GM21390 (cell line): ENCODE results near the gene DAAM1.

ENCODE experiments used
- ATAC-seq: cut with Tn5 transposase; IDR thresholded peaks from one replicate; pipeline ENCODE4 v1.9.1; 2021; ENCODE audit not compliant: unreplicated experiment

Gene DAAM1

GRCh38 chr14:59215757-59216156 is 27.3 kb downstream of the DAAM1 start:
- ATAC-seq = no peak

GRCh38 chr14:59217011-59217410 is 28.5 kb downstream of the DAAM1 start:
- no peak for ATAC-seq

GRCh38 chr14:59221568-59221967 is 33.1 kb downstream of the DAAM1 start:
- no peak for ATAC-seq

GRCh38 chr14:59224341-59224740 is 35.9 kb downstream of the DAAM1 start:
- ATAC-seq = no peak

DNA sequence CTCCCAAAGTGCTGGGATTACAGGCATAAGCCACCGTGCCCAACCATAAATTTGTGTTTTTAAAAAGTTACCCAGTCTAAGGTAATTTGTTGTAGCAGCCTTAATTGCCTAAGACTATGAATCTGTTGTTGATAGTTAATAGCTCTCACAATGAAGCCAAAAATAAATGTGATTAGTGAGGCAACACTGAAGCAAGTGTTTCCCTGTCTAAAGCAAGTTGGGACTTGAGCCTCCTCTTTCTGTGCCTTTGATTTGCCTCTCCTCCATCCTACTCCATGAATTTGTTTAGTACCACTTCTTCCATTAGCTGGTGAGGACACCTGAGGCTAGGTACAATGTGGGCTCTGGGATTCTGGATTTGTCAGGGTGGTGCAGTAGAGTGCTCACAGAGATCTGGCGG is 36.8 kb downstream of the DAAM1 start:
- no peak for ATAC-seq

- ATAC-seq = no peak
Measured at GRCh38 chr14:59228421-59228820, 40.0 kb downstream of the DAAM1 start.

GRCh38 chr14:59229653-59230406 is 41.4 kb downstream of the DAAM1 start:
- ATAC-seq = no peak

- ATAC-seq = no peak
Measured at GRCh38 chr14:59236195-59236594, 47.7 kb downstream of the DAAM1 start.

DNA sequence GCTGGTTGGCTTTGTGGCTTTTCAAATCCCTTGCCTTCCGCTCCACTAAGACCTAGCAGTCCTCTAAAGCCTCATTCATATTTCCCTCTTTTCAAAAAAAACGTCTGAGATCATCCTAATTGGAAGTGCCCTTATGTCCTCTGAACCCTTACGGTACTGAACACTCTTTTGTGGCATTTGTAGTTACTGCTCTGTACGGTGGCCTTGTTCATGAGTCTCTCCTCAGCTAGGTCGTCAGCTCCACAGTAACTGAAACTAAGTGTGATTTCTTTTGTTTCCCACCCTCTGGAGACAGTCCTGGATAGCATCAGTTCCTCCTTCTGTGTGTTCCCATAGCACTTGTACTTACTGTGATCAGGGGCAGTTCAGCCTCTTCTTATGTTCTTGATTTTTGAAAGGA is 49.7 kb downstream of the DAAM1 start:
- ATAC-seq = no peak

GRCh38 chr14:59239022-59239421 is 50.6 kb downstream of the DAAM1 start:
- ATAC-seq = no peak

GRCh38 chr14:59240356-59240755 is 51.9 kb downstream of the DAAM1 start:
- peak; percentile 83 for ATAC-seq

DNA sequence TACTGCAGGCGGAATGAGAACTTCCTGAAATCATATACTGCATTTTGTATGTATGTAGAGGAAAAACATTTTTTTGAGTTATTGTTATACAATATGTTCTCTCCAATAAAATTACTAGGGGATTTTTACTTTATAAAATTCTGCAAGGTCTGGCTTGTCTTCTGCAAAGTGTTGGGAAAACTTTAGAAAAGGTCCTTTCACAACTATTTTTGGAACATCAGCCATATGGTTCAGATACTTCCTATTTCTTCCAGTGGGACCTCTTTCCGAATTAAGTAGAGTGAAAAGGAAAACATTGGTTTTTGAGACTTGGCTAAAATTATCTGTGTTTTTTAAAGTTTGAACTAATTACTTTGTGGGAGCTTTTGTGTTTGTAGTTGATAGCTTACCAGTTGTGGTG is 52.7 kb downstream of the DAAM1 start:
- ATAC-seq = no peak

GRCh38 chr14:59243174-59243573 is 54.7 kb downstream of the DAAM1 start:
- ATAC-seq = no peak

- no peak for ATAC-seq
Measured at GRCh38 chr14:59244581-59244980, 56.1 kb downstream of the DAAM1 start.

- ATAC-seq = peak; percentile 86
Measured at GRCh38 chr14:59245809-59246295, 57.4 kb downstream of the DAAM1 start.

- ATAC-seq = no peak
Measured at GRCh38 chr14:59246566-59246965, 58.1 kb downstream of the DAAM1 start.

DNA sequence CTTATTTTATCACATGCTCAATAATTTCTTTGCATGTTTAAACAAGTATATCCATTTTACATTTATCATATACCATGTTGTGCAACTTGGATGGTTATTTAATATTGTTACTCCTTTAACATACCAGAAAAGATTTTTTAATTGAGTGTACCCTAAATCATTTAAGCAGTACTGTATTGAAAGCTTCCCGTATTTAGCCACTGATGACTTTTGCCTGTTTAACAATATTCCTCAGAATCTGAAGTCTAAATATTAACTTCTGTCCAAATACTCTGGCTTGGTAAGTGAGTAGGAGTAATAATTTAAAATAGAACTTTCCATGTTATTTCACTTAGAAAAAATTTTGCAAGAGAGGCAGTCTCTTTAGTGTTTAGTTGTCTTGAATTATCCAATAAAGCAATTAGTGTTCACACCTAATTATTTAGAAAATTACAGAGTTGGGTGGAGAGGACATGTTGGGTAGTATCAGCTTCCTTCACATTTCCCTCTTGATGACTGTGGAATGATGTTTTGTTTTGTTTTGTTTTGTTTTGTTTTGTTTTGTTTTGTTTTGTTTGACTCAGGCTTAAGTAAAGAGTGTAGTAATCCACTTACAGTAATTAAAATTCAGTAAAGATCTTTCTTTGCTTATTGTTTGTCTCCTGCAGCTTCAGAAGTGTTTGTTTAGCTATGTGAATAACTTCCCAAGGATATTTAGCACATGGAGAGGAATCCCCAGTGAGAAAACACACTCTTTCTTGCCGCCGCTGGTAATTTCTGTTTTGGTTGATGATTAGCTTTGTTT is 59.5 kb downstream of the DAAM1 start:
- ATAC-seq = no peak

DNA sequence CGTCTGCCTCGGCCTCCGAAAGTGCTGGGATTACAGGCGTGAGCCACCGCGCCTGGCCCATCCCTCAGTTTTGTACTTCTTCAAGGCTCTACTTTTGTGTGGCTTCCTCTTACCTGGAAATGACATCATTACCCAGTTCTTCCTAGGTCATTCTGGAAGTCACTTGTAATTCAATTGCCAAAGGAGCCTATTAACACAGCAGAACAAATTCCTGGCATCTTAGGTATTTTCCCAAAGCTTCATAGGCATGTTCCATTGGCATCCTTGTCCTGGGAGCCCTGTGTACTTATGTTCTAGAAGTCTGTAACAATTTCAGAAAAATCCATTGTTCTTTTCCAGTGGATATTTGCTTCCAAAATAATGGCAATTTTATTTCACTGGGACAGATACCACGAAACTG is 60.6 kb downstream of the DAAM1 start:
- ATAC-seq = no peak

DNA sequence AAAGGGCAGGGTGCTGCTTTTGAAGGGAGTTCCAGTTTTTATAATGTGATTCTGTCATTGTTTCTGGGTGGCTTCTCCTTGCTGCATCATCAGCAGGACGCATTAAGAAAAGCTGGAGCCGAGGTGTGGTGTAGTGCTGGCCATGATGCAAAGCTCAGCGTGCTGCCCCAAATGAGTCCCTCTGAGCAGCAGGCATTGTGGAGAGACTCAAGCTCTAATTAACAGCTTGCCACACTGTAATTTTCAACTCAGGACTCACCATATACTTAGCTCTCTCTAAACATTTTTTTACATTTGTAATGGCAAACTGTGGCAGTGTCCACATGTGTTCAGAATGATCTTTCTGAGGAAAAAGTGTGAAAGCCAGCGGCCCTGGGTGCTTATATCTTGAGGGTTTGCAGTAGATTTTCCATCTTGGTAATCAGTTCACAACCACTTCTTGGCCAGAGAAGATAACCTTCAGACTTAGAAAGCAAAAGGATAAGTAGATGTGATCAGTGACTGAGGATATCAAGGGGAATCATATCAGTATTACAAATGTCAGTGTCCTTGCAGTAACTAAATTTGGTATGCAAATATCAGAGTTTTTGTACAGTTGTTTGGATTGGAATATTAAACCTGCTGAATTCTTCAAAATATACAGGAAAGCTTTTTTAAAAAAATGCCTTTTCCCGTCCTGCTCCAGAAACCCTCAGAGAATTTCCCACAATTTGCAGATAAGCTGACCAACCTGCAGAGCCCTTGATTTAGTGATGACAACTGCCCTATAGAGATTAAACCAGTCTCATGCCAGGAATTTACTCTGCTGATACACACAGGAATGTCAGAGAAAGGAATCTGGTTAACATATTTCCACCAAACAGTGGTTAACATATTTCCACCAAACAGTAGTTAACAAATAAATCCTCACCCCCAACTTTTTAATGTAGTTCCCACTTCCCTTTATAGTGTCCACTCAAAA is 63.6 kb downstream of the DAAM1 start:
- ATAC-seq = no peak

DNA sequence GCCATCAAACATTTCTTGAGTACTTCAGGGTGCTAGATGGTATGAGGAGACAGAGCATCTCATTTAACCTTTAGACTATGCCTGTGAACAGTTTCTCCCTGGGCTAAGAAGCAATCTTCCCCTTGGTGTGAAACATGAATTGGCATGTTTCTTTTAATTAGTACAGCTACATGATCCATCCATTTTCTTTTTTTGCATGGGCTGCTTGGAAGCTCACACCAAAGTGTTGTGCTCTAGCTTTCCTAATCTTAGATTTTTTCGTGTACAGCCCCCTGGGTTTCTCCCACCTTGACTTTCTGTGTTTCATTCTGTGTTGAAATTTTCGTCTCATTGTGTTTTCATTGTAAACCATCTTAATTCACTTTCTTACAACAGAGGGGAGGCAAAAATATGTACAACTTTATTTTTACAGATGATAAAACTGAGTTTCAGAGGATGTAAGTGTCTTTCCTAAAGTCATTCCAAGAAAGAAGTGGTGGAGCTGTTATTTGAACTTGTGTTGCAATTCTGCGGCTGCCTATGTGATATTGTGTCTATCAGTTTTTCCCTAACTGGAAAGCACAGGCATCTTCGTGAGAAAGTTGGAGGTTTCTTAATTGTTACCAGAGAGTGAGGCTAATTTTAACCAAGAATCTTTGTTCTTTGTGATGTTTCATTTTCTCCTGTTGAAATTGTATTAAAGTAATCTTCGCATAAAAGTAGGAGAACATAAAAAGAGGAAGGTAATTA is 64.5 kb downstream of the DAAM1 start:
- no peak for ATAC-seq
